Stromal cell of bone marrow (primary cell): ENCODE data around the gene SAMD10.

ENCODE experiments used
- DNase-seq: peaks from one replicate; pipeline ENCODE4 v3.0.0-alpha.2; 2012; ENCODE audit warnings: low read depth

Gene SAMD10

GRCh38 chr20:63955827-63956663, 23.4 kb downstream of the SAMD10 start, which contains the start of gene UCKL1:
Gene UCKL1, minus strand, starts transcription at chr20:63956416. Its CDS starts 44 bp downstream, at chr20:63956372.
- peak; percentile 83 for DNase-seq

- no peak for DNase-seq
Observed at GRCh38 chr20:63955281-63955826, 24.1 kb downstream of the SAMD10 start.

GRCh38 chr20:63953764-63954429, 25.5 kb downstream of the SAMD10 start:
- no peak for DNase-seq

GRCh38 chr20:63952769-63953168, 26.7 kb downstream of the SAMD10 start:
- DNase-seq, result no peak

GRCh38 chr20:63952210-63952535, 27.3 kb downstream of the SAMD10 start:
- DNase-seq, result no peak

GRCh38 chr20:63951398-63952209, 27.8 kb downstream of the SAMD10 start:
- no peak for DNase-seq

- DNase-seq, result no peak
Observed at GRCh38 chr20:63950701-63951397, 28.6 kb downstream of the SAMD10 start.

- no peak for DNase-seq
Observed at GRCh38 chr20:63947638-63948456, 31.6 kb downstream of the SAMD10 start.

GRCh38 chr20:63946986-63947637, 32.3 kb downstream of the SAMD10 start:
- no peak for DNase-seq

- no peak for DNase-seq
Observed at GRCh38 chr20:63945921-63946920, 33.2 kb downstream of the SAMD10 start.

GRCh38 chr20:63945031-63945658, 34.3 kb downstream of the SAMD10 start:
- no peak for DNase-seq

GRCh38 chr20:63944078-63944941, 35.1 kb downstream of the SAMD10 start:
- no peak for DNase-seq

GRCh38 chr20:63943808-63944077, 35.7 kb downstream of the SAMD10 start:
- DNase-seq, result no peak

GRCh38 chr20:63942969-63943807, 36.3 kb downstream of the SAMD10 start:
- DNase-seq, result no peak

GRCh38 chr20:63942250-63942951, 37.0 kb downstream of the SAMD10 start:
- no peak for DNase-seq
